Panc1 (cell line): ENCODE data around the gene CCDC191. TPM values are rescaled to one million over a fixed set of nuclear protein-coding genes. Genes with fewer than 3 reads are reported as not detected.

Experiments
- ATAC-seq: fragments of 200-7000 bp; cut with Tn5 transposase; 2 replicates; pipeline ENCODE4 v1.9.1; 2020; ENCODE audit warnings: mild to moderate bottlenecking, moderate library complexity
- BruUV-seq: library from RNA; stranded (reverse); fragments of 400-500 nt; replicated peaks from 2 replicates; lab custom pipeline; 2021; lab: Mats Ljungman, UMichigan
- CTCF ChIA-PET: fragments of 300-600 bp; sonication (Branson Sonifier 250); formaldehyde crosslinking; loops from one replicate; lab custom pipeline; 2022; ENCODE audit warnings: antibody characterized with exemption; lab: Charles Lee
- POLR2A ChIA-PET: fragments of 300-600 bp; sonication (Branson Sonifier 250); formaldehyde crosslinking; loops from one replicate; lab custom pipeline; 2022; ENCODE audit warnings: antibody characterized with exemption; lab: Charles Lee
- DNase-seq: peaks from one replicate; pipeline ENCODE4 v3.0.0-alpha.2; 2010; ENCODE audit warnings: low read depth, low spot score
- H3K27ac ChIP-seq: 2 replicates; pipeline ENCODE4 v1.5.1; 2011; ENCODE audit warnings: mild to moderate bottlenecking, low read length, inconsistent platforms
- H3K27me3 ChIP-seq: fragments of 200-500 bp; sonication (Bioruptor generic); 2 replicates; pipeline ENCODE4 v1.6.0; 2014; ENCODE audit warnings: low read length, inconsistent platforms; ENCODE audit not compliant: control insufficient read depth, insufficient read depth
- H3K36me3 ChIP-seq: fragments of 200-500 bp; sonication (Bioruptor generic); 2 replicates; pipeline ENCODE4 v1.5.1; 2014; ENCODE audit warnings: inconsistent platforms, mild to moderate bottlenecking, low read length, moderate library complexity; ENCODE audit not compliant: control insufficient read depth, insufficient read depth
- H3K4me1 ChIP-seq: 2 replicates; pipeline ENCODE4 v1.5.1; 2011; ENCODE audit warnings: inconsistent platforms, mild to moderate bottlenecking, low read length, moderate library complexity; ENCODE audit not compliant: control insufficient read depth, insufficient read depth
- H3K4me3 ChIP-seq, 2 experiments: 2 replicates each; pipeline ENCODE4 v1.5.1; 2011 to 2012; ENCODE audit warnings: low read depth in 2 of 2, low read length in 2 of 2, mild to moderate bottlenecking in 2 of 2, inconsistent platforms in 1 of 2, moderate library complexity in 1 of 2
- H3K9me3 ChIP-seq: fragments of 200-500 bp; sonication (Bioruptor generic); 2 replicates; pipeline ENCODE4 v1.5.1; 2014; ENCODE audit warnings: low read depth, mild to moderate bottlenecking, inconsistent platforms, low read length, moderate library complexity; ENCODE audit not compliant: control insufficient read depth, insufficient read depth
- POLR2AphosphoS5 ChIP-seq: IDR thresholded peaks from 2 replicates; pipeline ENCODE4 v1.6.1; 2012; ENCODE audit warnings: mild to moderate bottlenecking, low read depth, low read length, moderate library complexity
- SIN3A ChIP-seq: IDR thresholded peaks from 2 replicates; pipeline ENCODE4 v1.6.1; 2012; ENCODE audit warnings: low read depth, mild to moderate bottlenecking, low read length, moderate library complexity, borderline replicate concordance; ENCODE audit not compliant: insufficient read depth
- TCF7L2 ChIP-seq: IDR thresholded peaks from 2 replicates; pipeline ENCODE4 v1.6.1; 2011; ENCODE audit warnings: mild to moderate bottlenecking, low read depth, low read length, inconsistent platforms
- in situ Hi-C: cut with HindIII; loops from 2 replicates; pipeline ENCODE4 v1.10.0; 2016; ENCODE audit warnings: low sequenced_read_pairs, low pct_unique_long_range_greater_than_20kb
- intact Hi-C: fragments of 100-400 bp; cut with micrococcal nuclease; formaldehyde crosslinking; loops from one replicate; pipeline ENCODE4 v1.10.0; 2022; ENCODE audit not compliant: unreplicated experiment
- total RNA-seq: library from RNA; stranded (reverse); gene quantifications from one replicate; pipeline ENCODE4 v1.2.1, GENCODE V29; 2021; ENCODE audit not compliant: unreplicated experiment
- TF ChIP-seq, protein P1 (sequence below): fragments of 450-650 bp; IDR thresholded peaks from 2 replicates; pipeline ENCODE4 v1.5.1; 2017; ENCODE audit warnings: mild to moderate bottlenecking
- TF ChIP-seq, protein P2 (sequence below), 2 experiments: IDR thresholded peaks; 2 replicates each; pipeline ENCODE4 v1.6.1; 2011 to 2012; ENCODE audit warnings: low read depth in 2 of 2, control low read depth in 1 of 2, low read length in 1 of 2, mild to moderate bottlenecking in 1 of 2, moderate library complexity in 1 of 2; ENCODE audit not compliant: insufficient read depth in 1 of 2

Gene CCDC191
- total RNA-seq, 1 experiment from 2014 or later, result 5.6 TPM

DNA sequence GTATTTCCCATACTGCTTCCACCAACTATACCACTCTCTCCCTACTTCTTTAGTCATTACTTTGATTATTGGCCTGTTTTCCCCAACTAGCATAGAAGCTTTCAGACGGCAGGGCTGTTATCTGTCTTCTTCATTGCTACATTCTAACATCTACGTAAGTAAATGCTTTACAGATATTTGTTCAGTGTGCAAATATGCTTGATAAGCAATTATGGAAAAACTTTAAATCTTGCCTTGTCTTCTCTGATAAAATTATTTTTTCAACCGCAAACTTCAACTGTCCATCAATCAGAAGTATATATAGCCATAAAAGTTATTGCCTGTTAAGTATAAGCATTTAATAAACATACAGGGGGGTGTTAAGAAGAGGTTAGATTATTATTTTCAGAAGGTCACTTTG, 72.8 kb downstream of the CCDC191 start:
- ATAC-seq (no peak), DNase-seq (no peak)
- Histone ChIP-seq H3K36me3 (no peaks in the 10 kb centered on the region), H3K4me3 (no peak overlapping the region), H3K4me1 (no peaks in the 10 kb centered on the region), H3K27ac (no peak overlapping the region), H3K9me3 (no peaks in the 10 kb centered on the region), H3K27me3 (no peaks in the 10 kb centered on the region)
- BruUV-seq, result no TSS peak
- ChIA-PET CTCF (no interaction called here), POLR2A (no interaction called here)
- TF ChIP-seq, protein P1, sequence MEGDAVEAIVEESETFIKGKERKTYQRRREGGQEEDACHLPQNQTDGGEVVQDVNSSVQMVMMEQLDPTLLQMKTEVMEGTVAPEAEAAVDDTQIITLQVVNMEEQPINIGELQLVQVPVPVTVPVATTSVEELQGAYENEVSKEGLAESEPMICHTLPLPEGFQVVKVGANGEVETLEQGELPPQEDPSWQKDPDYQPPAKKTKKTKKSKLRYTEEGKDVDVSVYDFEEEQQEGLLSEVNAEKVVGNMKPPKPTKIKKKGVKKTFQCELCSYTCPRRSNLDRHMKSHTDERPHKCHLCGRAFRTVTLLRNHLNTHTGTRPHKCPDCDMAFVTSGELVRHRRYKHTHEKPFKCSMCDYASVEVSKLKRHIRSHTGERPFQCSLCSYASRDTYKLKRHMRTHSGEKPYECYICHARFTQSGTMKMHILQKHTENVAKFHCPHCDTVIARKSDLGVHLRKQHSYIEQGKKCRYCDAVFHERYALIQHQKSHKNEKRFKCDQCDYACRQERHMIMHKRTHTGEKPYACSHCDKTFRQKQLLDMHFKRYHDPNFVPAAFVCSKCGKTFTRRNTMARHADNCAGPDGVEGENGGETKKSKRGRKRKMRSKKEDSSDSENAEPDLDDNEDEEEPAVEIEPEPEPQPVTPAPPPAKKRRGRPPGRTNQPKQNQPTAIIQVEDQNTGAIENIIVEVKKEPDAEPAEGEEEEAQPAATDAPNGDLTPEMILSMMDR, result no peak
- TF ChIP-seq POLR2AphosphoS5 (no peak), SIN3A (no peak), TCF7L2 (no peak)
- TF ChIP-seq, protein P2, sequence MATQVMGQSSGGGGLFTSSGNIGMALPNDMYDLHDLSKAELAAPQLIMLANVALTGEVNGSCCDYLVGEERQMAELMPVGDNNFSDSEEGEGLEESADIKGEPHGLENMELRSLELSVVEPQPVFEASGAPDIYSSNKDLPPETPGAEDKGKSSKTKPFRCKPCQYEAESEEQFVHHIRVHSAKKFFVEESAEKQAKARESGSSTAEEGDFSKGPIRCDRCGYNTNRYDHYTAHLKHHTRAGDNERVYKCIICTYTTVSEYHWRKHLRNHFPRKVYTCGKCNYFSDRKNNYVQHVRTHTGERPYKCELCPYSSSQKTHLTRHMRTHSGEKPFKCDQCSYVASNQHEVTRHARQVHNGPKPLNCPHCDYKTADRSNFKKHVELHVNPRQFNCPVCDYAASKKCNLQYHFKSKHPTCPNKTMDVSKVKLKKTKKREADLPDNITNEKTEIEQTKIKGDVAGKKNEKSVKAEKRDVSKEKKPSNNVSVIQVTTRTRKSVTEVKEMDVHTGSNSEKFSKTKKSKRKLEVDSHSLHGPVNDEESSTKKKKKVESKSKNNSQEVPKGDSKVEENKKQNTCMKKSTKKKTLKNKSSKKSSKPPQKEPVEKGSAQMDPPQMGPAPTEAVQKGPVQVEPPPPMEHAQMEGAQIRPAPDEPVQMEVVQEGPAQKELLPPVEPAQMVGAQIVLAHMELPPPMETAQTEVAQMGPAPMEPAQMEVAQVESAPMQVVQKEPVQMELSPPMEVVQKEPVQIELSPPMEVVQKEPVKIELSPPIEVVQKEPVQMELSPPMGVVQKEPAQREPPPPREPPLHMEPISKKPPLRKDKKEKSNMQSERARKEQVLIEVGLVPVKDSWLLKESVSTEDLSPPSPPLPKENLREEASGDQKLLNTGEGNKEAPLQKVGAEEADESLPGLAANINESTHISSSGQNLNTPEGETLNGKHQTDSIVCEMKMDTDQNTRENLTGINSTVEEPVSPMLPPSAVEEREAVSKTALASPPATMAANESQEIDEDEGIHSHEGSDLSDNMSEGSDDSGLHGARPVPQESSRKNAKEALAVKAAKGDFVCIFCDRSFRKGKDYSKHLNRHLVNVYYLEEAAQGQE (IDR thresholded peaks at IDR 0.05; ENCODE audit: insufficient read depth in 1 of 2, low read depth in 2 of 2, low read length in 1 of 2), result no peak
- in situ Hi-C loops, result no loop called here
- intact Hi-C loops, result no loop called here

DNA sequence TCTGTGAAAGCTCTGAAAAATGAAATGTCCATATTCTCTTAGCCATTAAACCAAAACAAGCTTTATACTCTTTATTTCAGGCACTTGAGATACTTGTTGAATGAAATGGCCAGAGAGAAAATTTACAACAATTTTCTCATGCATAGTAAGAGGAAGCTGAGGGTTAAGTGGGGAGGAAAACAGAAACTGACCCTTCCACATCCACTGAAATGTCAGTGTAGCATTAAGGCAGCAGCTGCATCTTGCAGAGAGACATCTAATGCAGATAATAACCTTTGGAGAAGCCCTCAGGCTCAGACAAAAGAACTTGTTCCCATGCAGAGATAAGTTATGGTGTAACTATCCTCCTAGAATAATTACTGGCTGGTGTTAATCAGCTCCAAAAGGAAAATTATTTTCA, 74.5 kb downstream of the CCDC191 start:
- CTCF ChIA-PET, result interaction anchor here (0.7 kb wide), 1 partner anchor 26 kb away, joined by 3 read pairs; no protein-coding TSS in a partner anchor

More for the DNA sequence above, 74.5 kb downstream of the CCDC191 start:
- intact Hi-C loops (no loop called here), in situ Hi-C loops (no loop called here)
- Histone ChIP-seq H3K4me3 (no peak overlapping the region), H3K27ac (no peak overlapping the region), H3K36me3 (no peaks in the 10 kb centered on the region), H3K27me3 (no peaks in the 10 kb centered on the region), H3K4me1 (no peaks in the 10 kb centered on the region), H3K9me3 (no peaks in the 10 kb centered on the region)
- ATAC-seq, result no peak
- no TSS peak for BruUV-seq
- DNase-seq, result no peak
- TF ChIP-seq TCF7L2 (no peak), POLR2AphosphoS5 (no peak), SIN3A (no peak)
- TF ChIP-seq, protein P1, result no peak
- TF ChIP-seq, protein P2 (IDR thresholded peaks at IDR 0.05; ENCODE audit: insufficient read depth in 1 of 2, low read depth in 2 of 2, low read length in 1 of 2), result no peak
- POLR2A ChIA-PET, result interaction anchor here (0.6 kb wide), 1 partner anchor 96 kb away, joined by 6 read pairs; no protein-coding TSS in a partner anchor
